ENCODE data around the gene AEBP2. TPM values are rescaled to one million over a fixed set of nuclear protein-coding genes. Genes with fewer than 3 reads are reported as not detected.
A peak's percentile ranks its signal among the peaks of the same experiment; 100 is the strongest.

The AEBP2 gene
- total and polyA plus RNA-seq, 2 of the 13 experiments (the other 11 are each of a cell fraction or from before 2014, with no cell fraction given) = 9.2 to 17.9 TPM

DNA sequence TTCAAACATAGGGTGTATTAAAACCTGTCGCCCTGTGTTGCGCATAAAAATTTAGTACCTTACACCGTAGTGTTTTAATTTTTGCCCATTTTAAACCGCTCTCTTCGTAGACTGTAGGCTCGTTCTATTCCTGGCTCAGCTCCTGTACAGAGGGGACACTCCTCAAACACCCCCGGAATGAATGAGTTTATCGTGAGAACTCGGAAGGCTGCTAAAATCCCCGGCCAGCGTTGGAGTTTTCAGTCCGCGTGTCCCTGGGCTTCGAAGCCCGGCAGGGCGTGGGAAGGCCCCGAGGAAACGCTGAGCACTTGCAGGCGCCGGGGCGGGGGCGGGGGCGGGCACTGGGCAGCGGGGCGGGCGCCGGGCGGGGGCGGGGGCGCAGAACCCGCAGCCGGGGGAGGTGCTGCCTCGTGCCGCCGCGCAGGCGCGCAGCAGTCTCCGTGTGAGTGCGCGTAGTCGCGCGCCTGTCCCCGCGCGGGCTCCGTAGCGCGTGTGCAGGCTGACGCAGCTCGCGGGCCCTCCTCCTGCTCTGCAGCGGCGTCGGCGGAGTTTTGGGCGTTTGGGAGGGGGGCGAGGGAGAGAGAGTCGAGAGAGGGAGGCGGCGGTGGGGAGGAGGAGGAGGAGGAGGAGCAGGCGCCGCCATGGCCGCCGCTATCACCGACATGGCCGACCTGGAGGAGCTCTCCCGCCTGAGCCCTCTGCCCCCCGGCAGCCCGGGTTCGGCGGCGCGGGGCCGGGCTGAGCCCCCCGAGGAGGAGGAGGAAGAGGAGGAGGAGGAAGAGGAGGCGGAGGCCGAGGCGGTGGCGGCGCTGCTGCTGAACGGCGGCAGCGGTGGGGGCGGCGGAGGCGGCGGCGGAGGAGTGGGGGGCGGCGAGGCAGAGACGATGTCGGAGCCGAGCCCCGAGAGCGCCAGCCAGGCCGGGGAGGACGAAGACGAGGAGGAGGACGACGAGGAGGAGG lies at the start of gene AEBP2 (continued):
- TF ChIP-seq, protein P1, sequence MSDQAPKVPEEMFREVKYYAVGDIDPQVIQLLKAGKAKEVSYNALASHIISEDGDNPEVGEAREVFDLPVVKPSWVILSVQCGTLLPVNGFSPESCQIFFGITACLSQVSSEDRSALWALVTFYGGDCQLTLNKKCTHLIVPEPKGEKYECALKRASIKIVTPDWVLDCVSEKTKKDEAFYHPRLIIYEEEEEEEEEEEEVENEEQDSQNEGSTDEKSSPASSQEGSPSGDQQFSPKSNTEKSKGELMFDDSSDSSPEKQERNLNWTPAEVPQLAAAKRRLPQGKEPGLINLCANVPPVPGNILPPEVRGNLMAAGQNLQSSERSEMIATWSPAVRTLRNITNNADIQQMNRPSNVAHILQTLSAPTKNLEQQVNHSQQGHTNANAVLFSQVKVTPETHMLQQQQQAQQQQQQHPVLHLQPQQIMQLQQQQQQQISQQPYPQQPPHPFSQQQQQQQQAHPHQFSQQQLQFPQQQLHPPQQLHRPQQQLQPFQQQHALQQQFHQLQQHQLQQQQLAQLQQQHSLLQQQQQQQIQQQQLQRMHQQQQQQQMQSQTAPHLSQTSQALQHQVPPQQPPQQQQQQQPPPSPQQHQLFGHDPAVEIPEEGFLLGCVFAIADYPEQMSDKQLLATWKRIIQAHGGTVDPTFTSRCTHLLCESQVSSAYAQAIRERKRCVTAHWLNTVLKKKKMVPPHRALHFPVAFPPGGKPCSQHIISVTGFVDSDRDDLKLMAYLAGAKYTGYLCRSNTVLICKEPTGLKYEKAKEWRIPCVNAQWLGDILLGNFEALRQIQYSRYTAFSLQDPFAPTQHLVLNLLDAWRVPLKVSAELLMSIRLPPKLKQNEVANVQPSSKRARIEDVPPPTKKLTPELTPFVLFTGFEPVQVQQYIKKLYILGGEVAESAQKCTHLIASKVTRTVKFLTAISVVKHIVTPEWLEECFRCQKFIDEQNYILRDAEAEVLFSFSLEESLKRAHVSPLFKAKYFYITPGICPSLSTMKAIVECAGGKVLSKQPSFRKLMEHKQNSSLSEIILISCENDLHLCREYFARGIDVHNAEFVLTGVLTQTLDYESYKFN (CRISPR knock-in tag; conservative IDR thresholded peaks at IDR 0.05) = no peak
- TF ChIP-seq, protein P2, sequence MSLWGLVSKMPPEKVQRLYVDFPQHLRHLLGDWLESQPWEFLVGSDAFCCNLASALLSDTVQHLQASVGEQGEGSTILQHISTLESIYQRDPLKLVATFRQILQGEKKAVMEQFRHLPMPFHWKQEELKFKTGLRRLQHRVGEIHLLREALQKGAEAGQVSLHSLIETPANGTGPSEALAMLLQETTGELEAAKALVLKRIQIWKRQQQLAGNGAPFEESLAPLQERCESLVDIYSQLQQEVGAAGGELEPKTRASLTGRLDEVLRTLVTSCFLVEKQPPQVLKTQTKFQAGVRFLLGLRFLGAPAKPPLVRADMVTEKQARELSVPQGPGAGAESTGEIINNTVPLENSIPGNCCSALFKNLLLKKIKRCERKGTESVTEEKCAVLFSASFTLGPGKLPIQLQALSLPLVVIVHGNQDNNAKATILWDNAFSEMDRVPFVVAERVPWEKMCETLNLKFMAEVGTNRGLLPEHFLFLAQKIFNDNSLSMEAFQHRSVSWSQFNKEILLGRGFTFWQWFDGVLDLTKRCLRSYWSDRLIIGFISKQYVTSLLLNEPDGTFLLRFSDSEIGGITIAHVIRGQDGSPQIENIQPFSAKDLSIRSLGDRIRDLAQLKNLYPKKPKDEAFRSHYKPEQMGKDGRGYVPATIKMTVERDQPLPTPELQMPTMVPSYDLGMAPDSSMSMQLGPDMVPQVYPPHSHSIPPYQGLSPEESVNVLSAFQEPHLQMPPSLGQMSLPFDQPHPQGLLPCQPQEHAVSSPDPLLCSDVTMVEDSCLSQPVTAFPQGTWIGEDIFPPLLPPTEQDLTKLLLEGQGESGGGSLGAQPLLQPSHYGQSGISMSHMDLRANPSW (CRISPR knock-in tag; IDR thresholded peaks at IDR 0.05; ENCODE audit: borderline replicate concordance) = no peak
- TF ChIP-seq ZSCAN31 (CRISPR knock-in tag; IDR thresholded peaks at IDR 0.05; ENCODE audit: low read depth) (peak; percentile 75), MEIS2 (CRISPR knock-in tag; IDR thresholded peaks at IDR 0.05) (peak; percentile 12; the same call in 1 of the 2 replicates), ZNF674 (CRISPR knock-in tag; IDR thresholded peaks at IDR 0.05; ENCODE audit: low read depth) (no peak), PITX1 (CRISPR knock-in tag; IDR thresholded peaks at IDR 0.05) (0 out of 2 replicates have a peak, but pooled peaks have one; percentile 30), CCDC6 (CRISPR knock-in tag; IDR thresholded peaks at IDR 0.05) (0 out of 2 replicates have a peak, but pooled peaks have one; percentile 67), KLF13 (CRISPR knock-in tag; IDR thresholded peaks at IDR 0.05) (no peak), NAIF1 (CRISPR knock-in tag; IDR thresholded peaks at IDR 0.05; ENCODE audit: borderline replicate concordance) (no peak), GFI1 (CRISPR knock-in tag; IDR thresholded peaks at IDR 0.05; ENCODE audit: borderline replicate concordance) (no peak), MED8 (CRISPR knock-in tag; IDR thresholded peaks at IDR 0.05; ENCODE audit: insufficient replicate concordance) (peak; percentile 8), ZNF431 (CRISPR knock-in tag; IDR thresholded peaks at IDR 0.05; ENCODE audit: borderline replicate concordance, low read depth) (peak; percentile 27; the same call in 1 of the 2 replicates)
- TF ChIP-seq, protein P3, sequence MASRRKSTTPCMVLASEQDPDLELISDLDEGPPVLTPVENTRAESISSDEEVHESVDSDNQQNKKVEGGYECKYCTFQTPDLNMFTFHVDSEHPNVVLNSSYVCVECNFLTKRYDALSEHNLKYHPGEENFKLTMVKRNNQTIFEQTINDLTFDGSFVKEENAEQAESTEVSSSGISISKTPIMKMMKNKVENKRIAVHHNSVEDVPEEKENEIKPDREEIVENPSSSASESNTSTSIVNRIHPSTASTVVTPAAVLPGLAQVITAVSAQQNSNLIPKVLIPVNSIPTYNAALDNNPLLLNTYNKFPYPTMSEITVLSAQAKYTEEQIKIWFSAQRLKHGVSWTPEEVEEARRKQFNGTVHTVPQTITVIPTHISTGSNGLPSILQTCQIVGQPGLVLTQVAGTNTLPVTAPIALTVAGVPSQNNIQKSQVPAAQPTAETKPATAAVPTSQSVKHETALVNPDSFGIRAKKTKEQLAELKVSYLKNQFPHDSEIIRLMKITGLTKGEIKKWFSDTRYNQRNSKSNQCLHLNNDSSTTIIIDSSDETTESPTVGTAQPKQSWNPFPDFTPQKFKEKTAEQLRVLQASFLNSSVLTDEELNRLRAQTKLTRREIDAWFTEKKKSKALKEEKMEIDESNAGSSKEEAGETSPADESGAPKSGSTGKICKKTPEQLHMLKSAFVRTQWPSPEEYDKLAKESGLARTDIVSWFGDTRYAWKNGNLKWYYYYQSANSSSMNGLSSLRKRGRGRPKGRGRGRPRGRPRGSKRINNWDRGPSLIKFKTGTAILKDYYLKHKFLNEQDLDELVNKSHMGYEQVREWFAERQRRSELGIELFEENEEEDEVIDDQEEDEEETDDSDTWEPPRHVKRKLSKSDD (CRISPR knock-in tag; IDR thresholded peaks at IDR 0.05; ENCODE audit: low read depth) = 0 out of 2 replicates have a peak, but pooled peaks have one; percentile 22
- TF ChIP-seq, protein P4, sequence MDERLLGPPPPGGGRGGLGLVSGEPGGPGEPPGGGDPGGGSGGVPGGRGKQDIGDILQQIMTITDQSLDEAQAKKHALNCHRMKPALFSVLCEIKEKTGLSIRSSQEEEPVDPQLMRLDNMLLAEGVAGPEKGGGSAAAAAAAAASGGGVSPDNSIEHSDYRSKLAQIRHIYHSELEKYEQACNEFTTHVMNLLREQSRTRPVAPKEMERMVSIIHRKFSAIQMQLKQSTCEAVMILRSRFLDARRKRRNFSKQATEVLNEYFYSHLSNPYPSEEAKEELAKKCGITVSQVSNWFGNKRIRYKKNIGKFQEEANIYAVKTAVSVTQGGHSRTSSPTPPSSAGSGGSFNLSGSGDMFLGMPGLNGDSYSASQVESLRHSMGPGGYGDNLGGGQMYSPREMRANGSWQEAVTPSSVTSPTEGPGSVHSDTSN (CRISPR knock-in tag; IDR thresholded peaks at IDR 0.05) = no peak
- TF ChIP-seq, protein P5, sequence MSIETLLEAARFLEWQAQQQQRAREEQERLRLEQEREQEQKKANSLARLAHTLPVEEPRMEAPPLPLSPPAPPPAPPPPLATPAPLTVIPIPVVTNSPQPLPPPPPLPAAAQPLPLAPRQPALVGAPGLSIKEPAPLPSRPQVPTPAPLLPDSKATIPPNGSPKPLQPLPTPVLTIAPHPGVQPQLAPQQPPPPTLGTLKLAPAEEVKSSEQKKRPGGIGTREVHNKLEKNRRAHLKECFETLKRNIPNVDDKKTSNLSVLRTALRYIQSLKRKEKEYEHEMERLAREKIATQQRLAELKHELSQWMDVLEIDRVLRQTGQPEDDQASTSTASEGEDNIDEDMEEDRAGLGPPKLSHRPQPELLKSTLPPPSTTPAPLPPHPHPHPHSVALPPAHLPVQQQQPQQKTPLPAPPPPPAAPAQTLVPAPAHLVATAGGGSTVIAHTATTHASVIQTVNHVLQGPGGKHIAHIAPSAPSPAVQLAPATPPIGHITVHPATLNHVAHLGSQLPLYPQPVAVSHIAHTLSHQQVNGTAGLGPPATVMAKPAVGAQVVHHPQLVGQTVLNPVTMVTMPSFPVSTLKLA (IDR thresholded peaks at IDR 0.05) = no peak
